HEK293 (cell line): Measurements from ENCODE around the gene USP31.

Experiments
- CTCF ChIA-PET: fragments of 350-600 bp; formaldehyde crosslinking; extraction: SDS; loops from one replicate; lab custom pipeline; 2021; ENCODE audit warnings: antibody characterized with exemption; lab: Yijun Ruan, JAX
- POLR2A ChIA-PET: fragments of 300-600 bp; formaldehyde crosslinking; extraction: SDS; loops from one replicate; lab custom pipeline; 2020; ENCODE audit warnings: antibody characterized with exemption, inconsistent platforms; lab: Yijun Ruan, JAX
- H3K27ac ChIP-seq: fragments of 200-500 bp; sonication (Bioruptor generic); 2 replicates; pipeline ENCODE4 v1.5.1; 2014; ENCODE audit warnings: low read depth, low read length, control low read depth, inconsistent platforms; ENCODE audit errors: extremely low read depth
- H3K36me3 ChIP-seq, 2 experiments: fragments of 200-500 bp in 1 of 2; sonication (Bioruptor generic) in 1 of 2; 1 replicate in 1 of 2; 2 replicates in 1 of 2; pipeline ENCODE4 v1.5.1; 2014 to 2017; ENCODE audit warnings: inconsistent platforms in 2 of 2, low read length in 2 of 2; ENCODE audit not compliant: control insufficient read depth in 2 of 2, insufficient read depth in 1 of 2
- H3K4me1 ChIP-seq: fragments of 200-500 bp; sonication (Bioruptor generic); 2 replicates; pipeline ENCODE4 v1.5.1; 2014; ENCODE audit warnings: mild to moderate bottlenecking, low read length, inconsistent platforms; ENCODE audit not compliant: control insufficient read depth, insufficient read depth
- H3K4me3 ChIP-seq: 2 replicates; pipeline ENCODE4 v1.5.1; 2011; ENCODE audit warnings: low read depth, mild to moderate bottlenecking, control low read depth, low read length, moderate library complexity
- H3K9me3 ChIP-seq: fragments of 200-500 bp; sonication (Bioruptor generic); 2 replicates; pipeline ENCODE4 v1.5.1; 2014; ENCODE audit warnings: low read depth, low read length, inconsistent platforms; ENCODE audit not compliant: control insufficient read depth, insufficient read depth
- KLF1 ChIP-seq: fragments of 450-650 bp; formaldehyde crosslinking; IDR thresholded peaks from 2 replicates; pipeline ENCODE4 v1.5.1; 2016; ENCODE audit warnings: missing biosample characterization, missing genetic modification characterization
- ZBTB11 ChIP-seq: fragments of 450-650 bp; formaldehyde crosslinking; conservative IDR thresholded peaks from 2 replicates; pipeline ENCODE4 v1.5.1; 2016; ENCODE audit warnings: low read depth, missing biosample characterization, missing genetic modification characterization
- ZNF138 ChIP-seq: fragments of 450-650 bp; formaldehyde crosslinking; IDR thresholded peaks from 2 replicates; pipeline ENCODE4 v1.5.1; 2016; ENCODE audit warnings: missing biosample characterization, missing genetic modification characterization, borderline replicate concordance
- ZNF146 ChIP-seq: fragments of 450-650 bp; formaldehyde crosslinking; IDR thresholded peaks from 2 replicates; pipeline ENCODE4 v1.5.1; 2016; ENCODE audit warnings: missing biosample characterization, missing genetic modification characterization
- ZNF223 ChIP-seq: fragments of 450-650 bp; formaldehyde crosslinking; IDR thresholded peaks from 2 replicates; pipeline ENCODE4 v1.5.1; 2016; ENCODE audit warnings: missing biosample characterization, missing genetic modification characterization
- ZNF366 ChIP-seq: fragments of 450-650 bp; formaldehyde crosslinking; conservative IDR thresholded peaks from 2 replicates; pipeline ENCODE4 v1.5.1; 2016; ENCODE audit warnings: missing biosample characterization, missing genetic modification characterization
- ZNF560 ChIP-seq: fragments of 450-650 bp; formaldehyde crosslinking; IDR thresholded peaks from 2 replicates; pipeline ENCODE4 v1.5.1; 2017; ENCODE audit warnings: missing biosample characterization, missing genetic modification characterization, borderline replicate concordance
- ZNF626 ChIP-seq: fragments of 450-650 bp; sonication (Bioruptor Pico); formaldehyde crosslinking; IDR thresholded peaks from 2 replicates; pipeline ENCODE4 v1.5.1; 2018; ENCODE audit warnings: missing biosample characterization, missing genetic modification characterization, inconsistent platforms
- ZNF692 ChIP-seq: fragments of 450-650 bp; formaldehyde crosslinking; IDR thresholded peaks from 2 replicates; pipeline ENCODE4 v1.5.1; 2016; ENCODE audit warnings: missing biosample characterization, missing genetic modification characterization
- TF ChIP-seq, protein P1 (sequence below): fragments of 450-650 bp; formaldehyde crosslinking; IDR thresholded peaks from 2 replicates; pipeline ENCODE4 v1.5.1; 2016; ENCODE audit warnings: missing biosample characterization, missing genetic modification characterization, borderline replicate concordance
- TF ChIP-seq, protein P2 (sequence below): fragments of 450-650 bp; formaldehyde crosslinking; IDR thresholded peaks from 2 replicates; pipeline ENCODE4 v1.5.1; 2016; ENCODE audit warnings: missing biosample characterization, missing genetic modification characterization
- TF ChIP-seq, protein P3 (sequence below): fragments of 450-650 bp; formaldehyde crosslinking; IDR thresholded peaks from 2 replicates; pipeline ENCODE4 v1.5.1; 2016; ENCODE audit warnings: missing biosample characterization, missing genetic modification characterization
- TF ChIP-seq, protein P4 (sequence below): fragments of 450-650 bp; formaldehyde crosslinking; IDR thresholded peaks from 2 replicates; pipeline ENCODE4 v1.5.1; 2016; ENCODE audit warnings: missing biosample characterization, missing genetic modification characterization

The USP31 gene

DNA sequence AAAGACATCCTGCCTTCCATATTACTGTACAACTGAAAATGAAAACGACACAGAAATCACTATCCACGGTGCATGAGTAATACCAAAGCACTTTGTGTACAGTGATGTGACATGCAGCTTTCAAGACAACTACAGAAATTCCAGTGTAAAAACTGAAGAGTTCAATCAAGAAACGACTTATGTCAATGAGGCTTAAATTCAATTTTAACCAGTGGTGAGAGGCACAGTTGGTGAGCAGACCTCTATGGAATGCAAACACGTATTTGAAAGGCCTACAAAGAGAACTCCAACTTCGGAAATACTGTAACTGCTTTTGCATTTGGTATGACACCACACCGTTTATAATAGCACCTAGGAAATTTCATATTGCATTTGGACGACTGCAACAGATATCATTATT lies 87.6 kb downstream of the USP31 start:
- TF ChIP-seq ZNF626 (tag by site-specific recombination) = no peak
- TF ChIP-seq ZNF560 = no peak
- no peak for TF ChIP-seq ZNF146 (tag by site-specific recombination)
- TF ChIP-seq, protein P1, sequence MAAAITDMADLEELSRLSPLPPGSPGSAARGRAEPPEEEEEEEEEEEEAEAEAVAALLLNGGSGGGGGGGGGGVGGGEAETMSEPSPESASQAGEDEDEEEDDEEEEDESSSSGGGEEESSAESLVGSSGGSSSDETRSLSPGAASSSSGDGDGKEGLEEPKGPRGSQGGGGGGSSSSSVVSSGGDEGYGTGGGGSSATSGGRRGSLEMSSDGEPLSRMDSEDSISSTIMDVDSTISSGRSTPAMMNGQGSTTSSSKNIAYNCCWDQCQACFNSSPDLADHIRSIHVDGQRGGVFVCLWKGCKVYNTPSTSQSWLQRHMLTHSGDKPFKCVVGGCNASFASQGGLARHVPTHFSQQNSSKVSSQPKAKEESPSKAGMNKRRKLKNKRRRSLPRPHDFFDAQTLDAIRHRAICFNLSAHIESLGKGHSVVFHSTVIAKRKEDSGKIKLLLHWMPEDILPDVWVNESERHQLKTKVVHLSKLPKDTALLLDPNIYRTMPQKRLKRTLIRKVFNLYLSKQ (tag by site-specific recombination) = no peak
- no peak for TF ChIP-seq ZBTB11
- TF ChIP-seq ZNF138 (tag by site-specific recombination) = no peak
- no peak for TF ChIP-seq ZNF692 (tag by site-specific recombination)
- TF ChIP-seq, protein P2, sequence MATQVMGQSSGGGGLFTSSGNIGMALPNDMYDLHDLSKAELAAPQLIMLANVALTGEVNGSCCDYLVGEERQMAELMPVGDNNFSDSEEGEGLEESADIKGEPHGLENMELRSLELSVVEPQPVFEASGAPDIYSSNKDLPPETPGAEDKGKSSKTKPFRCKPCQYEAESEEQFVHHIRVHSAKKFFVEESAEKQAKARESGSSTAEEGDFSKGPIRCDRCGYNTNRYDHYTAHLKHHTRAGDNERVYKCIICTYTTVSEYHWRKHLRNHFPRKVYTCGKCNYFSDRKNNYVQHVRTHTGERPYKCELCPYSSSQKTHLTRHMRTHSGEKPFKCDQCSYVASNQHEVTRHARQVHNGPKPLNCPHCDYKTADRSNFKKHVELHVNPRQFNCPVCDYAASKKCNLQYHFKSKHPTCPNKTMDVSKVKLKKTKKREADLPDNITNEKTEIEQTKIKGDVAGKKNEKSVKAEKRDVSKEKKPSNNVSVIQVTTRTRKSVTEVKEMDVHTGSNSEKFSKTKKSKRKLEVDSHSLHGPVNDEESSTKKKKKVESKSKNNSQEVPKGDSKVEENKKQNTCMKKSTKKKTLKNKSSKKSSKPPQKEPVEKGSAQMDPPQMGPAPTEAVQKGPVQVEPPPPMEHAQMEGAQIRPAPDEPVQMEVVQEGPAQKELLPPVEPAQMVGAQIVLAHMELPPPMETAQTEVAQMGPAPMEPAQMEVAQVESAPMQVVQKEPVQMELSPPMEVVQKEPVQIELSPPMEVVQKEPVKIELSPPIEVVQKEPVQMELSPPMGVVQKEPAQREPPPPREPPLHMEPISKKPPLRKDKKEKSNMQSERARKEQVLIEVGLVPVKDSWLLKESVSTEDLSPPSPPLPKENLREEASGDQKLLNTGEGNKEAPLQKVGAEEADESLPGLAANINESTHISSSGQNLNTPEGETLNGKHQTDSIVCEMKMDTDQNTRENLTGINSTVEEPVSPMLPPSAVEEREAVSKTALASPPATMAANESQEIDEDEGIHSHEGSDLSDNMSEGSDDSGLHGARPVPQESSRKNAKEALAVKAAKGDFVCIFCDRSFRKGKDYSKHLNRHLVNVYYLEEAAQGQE = no peak
- TF ChIP-seq KLF1 (tag by site-specific recombination) = no peak
- TF ChIP-seq, protein P3, sequence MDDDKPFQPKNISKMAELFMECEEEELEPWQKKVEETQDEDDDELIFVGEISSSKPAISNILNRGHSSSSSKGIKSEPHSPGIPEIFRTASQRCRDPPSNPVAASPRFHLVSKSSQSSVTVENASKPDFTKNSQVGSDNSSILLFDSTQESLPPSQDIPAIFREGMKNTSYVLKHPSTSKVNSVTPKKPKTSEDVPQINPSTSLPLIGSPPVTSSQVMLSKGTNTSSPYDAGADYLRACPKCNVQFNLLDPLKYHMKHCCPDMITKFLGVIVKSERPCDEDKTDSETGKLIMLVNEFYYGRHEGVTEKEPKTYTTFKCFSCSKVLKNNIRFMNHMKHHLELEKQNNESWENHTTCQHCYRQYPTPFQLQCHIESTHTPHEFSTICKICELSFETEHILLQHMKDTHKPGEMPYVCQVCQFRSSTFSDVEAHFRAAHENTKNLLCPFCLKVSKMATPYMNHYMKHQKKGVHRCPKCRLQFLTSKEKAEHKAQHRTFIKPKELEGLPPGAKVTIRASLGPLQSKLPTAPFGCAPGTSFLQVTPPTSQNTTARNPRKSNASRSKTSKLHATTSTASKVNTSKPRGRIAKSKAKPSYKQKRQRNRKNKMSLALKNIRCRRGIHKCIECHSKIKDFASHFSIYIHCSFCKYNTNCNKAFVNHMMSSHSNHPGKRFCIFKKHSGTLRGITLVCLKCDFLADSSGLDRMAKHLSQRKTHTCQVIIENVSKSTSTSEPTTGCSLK (tag by site-specific recombination) = no peak
- TF ChIP-seq, protein P4, sequence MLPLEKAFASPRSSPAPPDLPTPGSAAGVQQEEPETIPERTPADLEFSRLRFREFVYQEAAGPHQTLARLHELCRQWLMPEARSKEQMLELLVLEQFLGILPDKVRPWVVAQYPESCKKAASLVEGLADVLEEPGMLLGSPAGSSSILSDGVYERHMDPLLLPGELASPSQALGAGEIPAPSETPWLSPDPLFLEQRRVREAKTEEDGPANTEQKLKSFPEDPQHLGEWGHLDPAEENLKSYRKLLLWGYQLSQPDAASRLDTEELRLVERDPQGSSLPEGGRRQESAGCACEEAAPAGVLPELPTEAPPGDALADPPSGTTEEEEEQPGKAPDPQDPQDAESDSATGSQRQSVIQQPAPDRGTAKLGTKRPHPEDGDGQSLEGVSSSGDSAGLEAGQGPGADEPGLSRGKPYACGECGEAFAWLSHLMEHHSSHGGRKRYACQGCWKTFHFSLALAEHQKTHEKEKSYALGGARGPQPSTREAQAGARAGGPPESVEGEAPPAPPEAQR (tag by site-specific recombination) = no peak
- TF ChIP-seq ZNF223 (tag by site-specific recombination) = no peak
- TF ChIP-seq ZNF366 (tag by site-specific recombination) = no peak
- peaks cover 0 to 5% of the 10 kb centered on the region in 2 experiments; a peak in 1 of 3 replicates for H3K36me3 ChIP-seq
- no peaks in the 10 kb centered on the region for H3K4me1 ChIP-seq
- CTCF ChIA-PET = interaction anchor here (1.3 to 2.3 kb wide), 3 partner anchors 9 to 163 kb away, joined by 4 to 11 read pairs (median 5); no protein-coding TSS in a partner anchor
- POLR2A ChIA-PET = no interaction called here
- no peak overlapping the region for H3K4me3 ChIP-seq
- H3K9me3 ChIP-seq = no peaks in the 10 kb centered on the region
- H3K27ac ChIP-seq = no peak overlapping the region
